ENCODE data around the gene DNAI1. TPM values are rescaled to one million over a fixed set of nuclear protein-coding genes. Genes with fewer than 3 reads are reported as not detected.

Gene DNAI1
- total RNA-seq: not detected
- polyA plus RNA-seq: not detected
- long read RNA-seq, donor 1: 0 reads
- long read RNA-seq, donor 2: 0 reads

DNA sequence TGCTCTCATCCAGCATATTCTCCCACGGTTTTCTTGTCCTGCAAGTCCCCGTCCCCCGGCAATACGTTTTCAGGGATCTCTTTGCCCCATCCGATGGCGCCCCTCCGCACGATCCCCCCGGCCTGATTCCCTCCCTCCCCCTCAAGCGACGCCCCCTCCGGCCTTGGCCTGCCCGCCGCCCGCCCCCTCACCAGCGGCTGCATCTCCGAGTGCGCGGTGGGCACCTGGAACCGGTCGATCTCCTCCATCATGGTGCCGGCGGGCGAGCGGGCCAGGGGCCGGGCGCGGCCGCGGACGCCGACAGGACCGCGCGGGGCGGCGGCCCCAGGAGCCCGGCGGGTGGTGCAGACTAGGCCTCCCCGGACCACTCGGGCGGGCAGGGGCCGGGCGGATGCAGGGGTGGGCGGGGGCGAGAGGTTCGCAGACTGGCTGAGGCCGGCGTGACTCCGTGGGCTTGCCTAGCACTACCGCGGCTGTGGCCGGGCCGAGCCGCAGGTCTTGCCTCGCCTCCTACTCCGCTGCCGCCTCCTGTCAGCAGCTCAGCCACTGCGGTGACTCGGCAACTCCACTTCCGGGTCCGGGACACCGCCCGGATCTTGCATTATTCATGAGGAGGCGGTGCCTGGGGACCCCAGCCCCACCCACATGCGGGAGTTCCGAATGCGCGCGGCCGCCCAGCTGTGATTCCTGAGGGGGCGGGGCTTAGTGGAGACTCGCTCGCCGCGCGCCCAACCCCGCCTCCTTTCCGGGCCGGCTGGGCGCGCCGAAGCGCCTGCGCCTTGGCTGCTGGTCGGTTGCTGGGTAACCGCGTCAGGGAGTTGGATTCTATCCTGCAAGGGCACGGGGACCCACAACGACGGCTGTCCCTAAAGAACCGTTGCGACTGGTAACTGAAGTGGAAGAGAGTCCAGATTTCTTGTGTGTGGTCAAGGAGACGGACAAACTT lies at the start of gene DNAI1, which contains the start of gene FAM219A:
DNAI1 (plus strand) TSS at position 793 of the 946 bp plus-strand sequence. CDS start 201 bp downstream, outside the sequence.
FAM219A (minus strand) TSS at position 558 of the 946 bp plus-strand sequence; CDS start at position 251, 307 bp downstream.
- H3K27me3 ChIP-seq (replicated peaks in 1 of 7): peaks cover 0 to 8% (median 0%) of the 10 kb centered on the region in 7 donors
- peak within 1 kb of the TSS; percentile 58 to 92 (median 67) for H3K4me3 ChIP-seq
- TF ChIP-seq, protein P1, sequence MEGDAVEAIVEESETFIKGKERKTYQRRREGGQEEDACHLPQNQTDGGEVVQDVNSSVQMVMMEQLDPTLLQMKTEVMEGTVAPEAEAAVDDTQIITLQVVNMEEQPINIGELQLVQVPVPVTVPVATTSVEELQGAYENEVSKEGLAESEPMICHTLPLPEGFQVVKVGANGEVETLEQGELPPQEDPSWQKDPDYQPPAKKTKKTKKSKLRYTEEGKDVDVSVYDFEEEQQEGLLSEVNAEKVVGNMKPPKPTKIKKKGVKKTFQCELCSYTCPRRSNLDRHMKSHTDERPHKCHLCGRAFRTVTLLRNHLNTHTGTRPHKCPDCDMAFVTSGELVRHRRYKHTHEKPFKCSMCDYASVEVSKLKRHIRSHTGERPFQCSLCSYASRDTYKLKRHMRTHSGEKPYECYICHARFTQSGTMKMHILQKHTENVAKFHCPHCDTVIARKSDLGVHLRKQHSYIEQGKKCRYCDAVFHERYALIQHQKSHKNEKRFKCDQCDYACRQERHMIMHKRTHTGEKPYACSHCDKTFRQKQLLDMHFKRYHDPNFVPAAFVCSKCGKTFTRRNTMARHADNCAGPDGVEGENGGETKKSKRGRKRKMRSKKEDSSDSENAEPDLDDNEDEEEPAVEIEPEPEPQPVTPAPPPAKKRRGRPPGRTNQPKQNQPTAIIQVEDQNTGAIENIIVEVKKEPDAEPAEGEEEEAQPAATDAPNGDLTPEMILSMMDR (IDR thresholded peaks at IDR 0.05 in 8 of 11, conservative IDR thresholded peaks at IDR 0.05 in 3 of 11): peak in 1 of 11 experiments; percentile 47
- peak; percentile 95 to 98 (median 96) for TF ChIP-seq POLR2AphosphoS5 (IDR thresholded peaks at IDR 0.05)
- TF ChIP-seq POLR2A (IDR thresholded peaks at IDR 0.05): peak in 2 of 3 donors; percentile 23 to 59
- intact Hi-C loops (cut with DNase I; ENCODE audit: low total_unique reads): loop anchor here (5.0 kb wide), 1 partner anchor 154 kb away; the partner anchor contains the start of gene RPP25L
- H3K36me3 ChIP-seq: no peaks in the 10 kb centered on the region
- H3K9me3 ChIP-seq: no peaks in the 10 kb centered on the region
- DNase-seq: peak; percentile 100
- WGBS, 5 donors: 0 to 1% (median 1%) methylated on average over 45 to 94 of the region's 94 CpGs
- peak within 1 kb of the TSS; percentile 28 to 90 (median 75) for H3K27ac ChIP-seq
- peaks cover 14 to 49% (median 31%) of the 10 kb centered on the region in 6 donors for H3K4me1 ChIP-seq

GRCh38 chr9:34409154-34409553 lies 49.5 kb upstream of the DNAI1 start:
- no peak overlapping the region for H3K27ac ChIP-seq
- no peak for DNase-seq
- peaks cover 0 to 19% (median 7%) of the 10 kb centered on the region in 6 donors for H3K36me3 ChIP-seq
- 74 to 92% (median 77%) methylated on average over 2 of the region's 2 CpGs for WGBS, 5 donors
- intact Hi-C loops (cut with DNase I; ENCODE audit: low total_unique reads): loop anchor here (10.0 kb wide), 2 partner anchors 96 to 186 kb away; no protein-coding TSS in a partner anchor
- no peaks in the 10 kb centered on the region for H3K9me3 ChIP-seq
- TF ChIP-seq POLR2AphosphoS5 (IDR thresholded peaks at IDR 0.05): no peak
- TF ChIP-seq, protein P1 (IDR thresholded peaks at IDR 0.05 in 8 of 11, conservative IDR thresholded peaks at IDR 0.05 in 3 of 11): no peak
- H3K4me1 ChIP-seq: no peaks in the 10 kb centered on the region
- H3K27me3 ChIP-seq (replicated peaks in 1 of 7): no peaks in the 10 kb centered on the region
- no peak overlapping the region for H3K4me3 ChIP-seq

DNA sequence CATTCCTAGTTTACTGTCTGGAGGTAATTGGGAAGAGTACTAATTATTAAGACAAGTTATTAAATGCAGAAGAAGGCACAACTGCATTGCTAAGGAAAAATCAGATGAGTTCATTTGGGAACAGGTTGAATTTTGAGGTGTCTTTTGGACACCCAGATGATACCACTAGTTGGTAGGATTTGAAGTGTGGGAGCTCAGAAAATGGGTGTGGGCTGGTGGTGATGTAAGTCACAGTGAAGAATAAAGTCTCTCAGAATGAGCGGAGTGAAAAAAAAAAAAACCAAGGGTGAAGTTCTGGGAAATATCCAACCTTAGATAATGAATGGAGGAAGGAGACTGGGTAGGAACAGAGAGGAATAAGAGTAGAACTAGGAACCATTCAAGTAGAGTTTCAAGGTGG lies 46.3 kb upstream of the DNAI1 start:
- Histone ChIP-seq H3K4me1 (no peaks in the 10 kb centered on the region), H3K27ac (no peak overlapping the region), H3K36me3 (no peaks in the 10 kb centered on the region), H3K27me3 (replicated peaks in 1 of 7) (no peaks in the 10 kb centered on the region), H3K4me3 (no peak overlapping the region), H3K9me3 (no peaks in the 10 kb centered on the region)
- intact Hi-C loops (cut with DNase I; ENCODE audit: low total_unique reads): no loop called here
- no peak for DNase-seq
- TF ChIP-seq POLR2A (IDR thresholded peaks at IDR 0.05) (no peak), POLR2AphosphoS5 (IDR thresholded peaks at IDR 0.05) (no peak)
- TF ChIP-seq, protein P1 (IDR thresholded peaks at IDR 0.05 in 8 of 11, conservative IDR thresholded peaks at IDR 0.05 in 3 of 11): no peak
- WGBS, 5 donors: 34 to 95% (median 53%) methylated on average over 1 of the region's 1 CpG
